GM12872 (cell line): Measurements from ENCODE around the gene COL9A3.

Experiments
- TF ChIP-seq, protein P1 (sequence below): IDR thresholded peaks from 3 replicates; pipeline ENCODE4 v1.5.1; 2011; ENCODE audit warnings: low read depth, mild to moderate bottlenecking, low read length, moderate library complexity; ENCODE audit not compliant: insufficient read depth

The COL9A3 gene

DNA sequence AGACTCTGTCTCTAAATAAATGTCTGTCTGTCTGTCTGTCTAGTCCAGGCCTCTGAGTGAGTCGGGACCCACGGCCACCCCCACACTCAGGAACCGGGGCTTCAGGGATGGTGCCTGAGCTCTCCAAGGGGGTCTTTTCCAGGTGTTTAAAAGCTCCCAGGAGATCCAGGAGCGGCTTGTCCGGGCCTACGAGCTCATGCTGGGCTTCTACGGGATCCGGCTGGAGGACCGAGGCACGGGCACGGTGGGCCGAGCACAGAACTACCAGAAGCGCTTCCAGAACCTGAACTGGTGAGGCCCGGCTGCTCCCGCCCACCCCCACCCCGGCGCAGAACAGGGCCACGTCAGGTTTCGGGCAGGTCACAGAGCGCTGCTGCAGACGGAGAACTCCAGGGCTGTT lies 5.5 kb upstream of the COL9A3 start:
- TF ChIP-seq, protein P1, sequence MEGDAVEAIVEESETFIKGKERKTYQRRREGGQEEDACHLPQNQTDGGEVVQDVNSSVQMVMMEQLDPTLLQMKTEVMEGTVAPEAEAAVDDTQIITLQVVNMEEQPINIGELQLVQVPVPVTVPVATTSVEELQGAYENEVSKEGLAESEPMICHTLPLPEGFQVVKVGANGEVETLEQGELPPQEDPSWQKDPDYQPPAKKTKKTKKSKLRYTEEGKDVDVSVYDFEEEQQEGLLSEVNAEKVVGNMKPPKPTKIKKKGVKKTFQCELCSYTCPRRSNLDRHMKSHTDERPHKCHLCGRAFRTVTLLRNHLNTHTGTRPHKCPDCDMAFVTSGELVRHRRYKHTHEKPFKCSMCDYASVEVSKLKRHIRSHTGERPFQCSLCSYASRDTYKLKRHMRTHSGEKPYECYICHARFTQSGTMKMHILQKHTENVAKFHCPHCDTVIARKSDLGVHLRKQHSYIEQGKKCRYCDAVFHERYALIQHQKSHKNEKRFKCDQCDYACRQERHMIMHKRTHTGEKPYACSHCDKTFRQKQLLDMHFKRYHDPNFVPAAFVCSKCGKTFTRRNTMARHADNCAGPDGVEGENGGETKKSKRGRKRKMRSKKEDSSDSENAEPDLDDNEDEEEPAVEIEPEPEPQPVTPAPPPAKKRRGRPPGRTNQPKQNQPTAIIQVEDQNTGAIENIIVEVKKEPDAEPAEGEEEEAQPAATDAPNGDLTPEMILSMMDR = no peak

DNA sequence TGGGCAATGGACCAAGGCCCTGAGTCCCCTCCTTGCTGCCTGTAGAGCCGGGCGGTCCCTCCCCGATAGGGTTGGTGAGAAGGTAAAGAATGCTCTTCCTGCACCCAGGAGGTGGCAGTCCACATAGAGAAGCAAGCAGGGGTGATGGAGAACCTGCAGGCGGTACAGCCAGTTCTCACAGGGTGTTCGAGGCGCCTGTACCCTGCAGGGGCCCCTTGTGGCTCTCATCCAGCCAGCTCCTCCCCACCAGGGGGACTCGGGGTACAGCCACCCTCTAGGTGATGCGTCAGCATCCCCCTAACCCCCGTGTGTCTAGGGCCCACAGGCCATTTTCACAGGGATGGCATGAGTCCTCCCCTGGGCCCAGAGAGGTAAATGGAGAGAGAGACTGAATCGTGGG lies 5.1 kb upstream of the COL9A3 start:
- TF ChIP-seq, protein P1 = no peak

DNA sequence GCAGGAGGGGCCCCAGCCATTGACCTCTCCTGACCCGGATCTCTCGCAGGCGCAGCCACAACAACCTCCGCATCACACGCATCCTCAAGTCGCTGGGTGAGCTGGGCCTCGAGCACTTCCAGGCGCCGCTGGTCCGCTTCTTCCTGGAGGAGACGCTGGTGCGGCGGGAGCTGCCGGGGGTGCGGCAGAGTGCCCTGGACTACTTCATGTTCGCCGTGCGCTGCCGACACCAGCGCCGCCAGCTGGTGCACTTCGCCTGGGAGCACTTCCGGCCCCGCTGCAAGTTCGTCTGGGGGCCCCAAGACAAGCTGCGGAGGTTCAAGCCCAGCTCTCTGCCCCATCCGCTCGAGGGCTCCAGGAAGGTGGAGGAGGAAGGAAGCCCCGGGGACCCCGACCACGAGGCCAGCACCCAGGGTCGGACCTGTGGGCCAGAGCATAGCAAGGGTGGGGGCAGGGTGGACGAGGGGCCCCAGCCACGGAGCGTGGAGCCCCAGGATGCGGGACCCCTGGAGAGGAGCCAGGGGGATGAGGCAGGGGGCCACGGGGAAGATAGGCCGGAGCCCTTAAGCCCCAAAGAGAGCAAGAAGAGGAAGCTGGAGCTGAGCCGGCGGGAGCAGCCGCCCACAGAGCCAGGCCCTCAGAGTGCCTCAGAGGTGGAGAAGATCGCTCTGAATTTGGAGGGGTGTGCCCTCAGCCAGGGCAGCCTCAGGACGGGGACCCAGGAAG lies 4.5 kb upstream of the COL9A3 start:
- TF ChIP-seq, protein P1 = no peak

DNA sequence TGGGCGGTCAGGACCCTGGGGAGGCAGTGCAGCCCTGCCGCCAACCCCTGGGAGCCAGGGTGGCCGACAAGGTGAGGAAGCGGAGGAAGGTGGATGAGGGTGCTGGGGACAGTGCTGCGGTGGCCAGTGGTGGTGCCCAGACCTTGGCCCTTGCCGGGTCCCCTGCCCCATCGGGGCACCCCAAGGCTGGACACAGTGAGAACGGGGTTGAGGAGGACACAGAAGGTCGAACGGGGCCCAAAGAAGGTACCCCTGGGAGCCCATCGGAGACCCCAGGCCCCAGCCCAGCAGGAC lies 4.0 kb upstream of the COL9A3 start:
- TF ChIP-seq, protein P1 = no peak

DNA sequence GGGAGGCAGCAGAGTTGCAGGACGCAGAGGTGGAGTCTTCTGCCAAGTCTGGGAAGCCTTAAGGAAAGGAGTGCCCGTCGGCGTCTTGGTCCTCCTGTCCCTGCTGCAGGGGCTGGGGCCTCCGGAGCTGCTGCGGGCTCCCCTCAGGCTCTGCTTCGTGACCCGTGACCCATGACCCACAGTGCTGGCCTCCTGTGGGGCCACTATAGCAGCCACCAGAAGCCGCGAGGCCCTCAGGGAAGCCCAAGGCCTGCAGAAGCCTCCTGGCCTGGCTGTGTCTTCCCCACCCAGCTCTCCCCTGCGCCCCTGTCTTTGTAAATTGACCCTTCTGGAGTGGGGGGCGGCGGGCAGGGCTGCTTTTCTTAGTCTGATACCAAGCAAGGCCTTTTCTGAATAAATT lies 3.3 kb upstream of the COL9A3 start:
- TF ChIP-seq, protein P1 = no peak

DNA sequence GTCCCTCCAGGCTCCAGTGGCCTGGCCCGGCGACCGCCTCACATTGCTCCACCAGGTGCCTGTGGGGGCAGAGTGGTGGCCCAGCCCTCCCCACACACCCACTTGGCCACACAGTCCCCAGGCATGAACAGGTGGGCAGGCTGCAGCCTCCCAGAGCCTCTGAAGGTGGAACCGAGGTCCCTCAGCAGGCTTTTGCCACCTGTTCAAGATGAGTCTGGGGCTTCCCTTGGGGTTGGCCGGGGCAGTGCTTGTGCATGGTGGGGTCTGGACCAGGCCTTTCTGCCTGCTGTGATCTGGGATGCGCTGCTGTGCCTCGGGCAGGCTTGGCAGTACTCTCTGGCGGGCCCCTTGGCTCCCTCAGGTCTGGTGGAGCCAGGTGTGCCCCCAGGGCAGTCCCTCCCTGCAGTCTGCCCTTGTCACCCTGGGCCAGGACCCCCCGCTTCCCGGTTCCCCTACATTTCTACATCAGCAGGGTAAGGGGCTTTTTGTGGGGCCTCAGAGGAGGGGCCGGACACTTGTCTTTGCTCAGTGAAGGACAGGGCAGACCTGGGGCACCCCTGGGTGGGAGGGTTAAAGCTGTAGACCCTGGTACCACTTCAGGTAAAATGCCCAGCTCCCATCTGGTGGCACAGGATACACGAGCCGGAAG lies 2.7 kb upstream of the COL9A3 start:
- TF ChIP-seq, protein P1 = no peak

DNA sequence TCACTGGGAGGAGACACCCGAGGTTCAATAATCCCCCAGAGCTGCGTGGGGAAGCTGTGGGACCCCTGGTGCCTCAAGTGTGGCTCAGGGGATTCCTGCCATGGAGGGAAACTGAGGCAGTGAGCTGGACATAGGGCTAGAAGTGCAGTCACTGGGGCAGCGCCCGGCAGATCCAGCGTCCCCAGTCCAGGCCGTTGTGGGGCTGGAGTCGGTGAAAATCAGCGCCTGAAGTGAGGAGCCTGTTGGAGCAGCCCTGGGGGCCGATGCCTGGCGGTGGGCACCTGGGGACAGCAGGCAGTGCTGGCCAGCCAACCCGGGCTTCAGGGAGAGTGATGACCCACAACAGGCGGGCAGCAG lies 2.2 kb upstream of the COL9A3 start:
- TF ChIP-seq, protein P1 = no peak
